HL-60/S4 (cell line): ENCODE results near the gene F3.
"Not testable (repeated sequence)": the region's sequence is repeated elsewhere in the genome, so short reads cannot be mapped to it uniquely, and the experiment has no call there.

Experiments used
- in situ Hi-C: fragments of 300-500 bp; cut with MboI; formaldehyde crosslinking; loops from 2 replicates; pipeline ENCODE4 v1.14.3; 2022; ENCODE audit warnings: low sequenced_read_pairs

Gene F3

GRCh38 chr1:94541246-94542087, at the start of gene F3:
TSS of gene F3 (minus strand) at chr1:94541759. CDS start at chr1:94541636, 123 bp downstream.
- in situ Hi-C loops, result no loop called here

DNA sequence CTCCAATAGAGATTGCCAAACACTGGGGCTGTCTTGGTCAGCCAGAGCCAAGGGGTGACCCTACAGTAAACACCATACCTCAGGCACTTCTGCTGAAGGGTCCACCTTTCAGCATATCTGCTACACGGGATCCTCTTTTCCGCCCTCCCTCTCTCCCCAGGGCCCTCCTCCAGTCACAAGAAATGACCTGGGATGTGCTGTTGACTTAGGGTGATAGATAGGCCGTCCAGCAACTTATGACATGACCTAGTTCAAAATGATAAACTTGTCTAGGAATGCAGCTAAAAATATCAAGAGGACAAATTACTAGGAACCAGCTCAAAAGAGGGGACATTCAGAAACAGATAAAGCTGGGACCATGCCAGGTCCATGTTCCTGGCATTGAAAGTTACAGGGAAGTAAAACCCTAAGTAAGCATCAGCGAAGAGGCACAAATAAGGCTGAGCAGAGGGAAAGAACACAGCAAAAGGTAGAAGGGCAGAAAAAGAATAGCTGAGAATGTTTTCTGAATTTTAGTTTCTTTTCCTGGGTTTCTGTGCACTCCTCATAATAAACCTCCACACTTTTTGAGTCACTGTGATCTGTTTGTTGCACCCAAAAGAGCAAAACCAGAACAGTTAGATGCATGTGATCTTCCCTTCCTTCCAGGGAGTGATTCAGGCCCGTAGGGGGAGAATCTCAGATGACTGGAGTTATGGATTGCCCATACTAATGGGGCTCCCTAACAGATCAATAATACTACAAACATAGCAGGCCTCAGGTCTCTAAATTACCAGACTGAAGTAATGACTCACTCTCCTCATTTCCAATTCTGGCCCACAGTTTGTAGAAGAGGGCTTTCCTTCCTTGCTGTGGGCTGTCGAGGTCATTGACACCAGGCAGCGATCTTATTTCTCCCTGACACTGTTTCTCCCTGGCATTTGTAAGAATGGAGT, 48.9 kb upstream of the F3 start:
- in situ Hi-C loops, result no loop called here

GRCh38 chr1:94589728-94590127, 48.2 kb upstream of the F3 start:
- in situ Hi-C loops, result no loop called here

- in situ Hi-C loops, result no loop called here
Observed at GRCh38 chr1:94582565-94582964, 41.0 kb upstream of the F3 start.

- in situ Hi-C loops, result no loop called here
Observed at GRCh38 chr1:94580367-94581115, 39.0 kb upstream of the F3 start.

- in situ Hi-C loops, result no loop called here
Observed at GRCh38 chr1:94579876-94580294, 38.3 kb upstream of the F3 start.

- in situ Hi-C loops, result no loop called here
Observed at GRCh38 chr1:94578856-94579255, 37.3 kb upstream of the F3 start.

DNA sequence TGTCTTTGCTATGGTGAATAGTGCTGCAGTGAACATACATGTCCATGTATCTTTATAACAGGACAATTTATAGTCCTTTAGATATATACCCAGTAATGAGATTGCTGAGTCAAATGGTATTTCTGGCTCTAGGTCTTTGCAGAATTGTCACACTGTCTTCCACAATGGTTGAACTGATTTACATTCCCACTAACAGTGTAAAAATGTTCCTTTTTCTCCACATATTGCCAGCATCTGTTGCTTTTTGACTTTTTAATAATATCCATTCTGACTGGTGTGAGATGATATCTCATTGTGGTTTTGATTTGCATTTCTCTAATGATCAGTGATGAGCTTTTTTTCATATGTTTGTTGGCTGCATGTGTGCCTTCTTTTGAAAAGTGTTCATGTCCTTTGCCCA, 32.4 kb upstream of the F3 start:
- in situ Hi-C loops, result not testable (repeated sequence)

GRCh38 chr1:94572780-94573179, 31.2 kb upstream of the F3 start:
- in situ Hi-C loops, result no loop called here

GRCh38 chr1:94570965-94571364, 29.4 kb upstream of the F3 start:
- in situ Hi-C loops, result not testable (repeated sequence)

DNA sequence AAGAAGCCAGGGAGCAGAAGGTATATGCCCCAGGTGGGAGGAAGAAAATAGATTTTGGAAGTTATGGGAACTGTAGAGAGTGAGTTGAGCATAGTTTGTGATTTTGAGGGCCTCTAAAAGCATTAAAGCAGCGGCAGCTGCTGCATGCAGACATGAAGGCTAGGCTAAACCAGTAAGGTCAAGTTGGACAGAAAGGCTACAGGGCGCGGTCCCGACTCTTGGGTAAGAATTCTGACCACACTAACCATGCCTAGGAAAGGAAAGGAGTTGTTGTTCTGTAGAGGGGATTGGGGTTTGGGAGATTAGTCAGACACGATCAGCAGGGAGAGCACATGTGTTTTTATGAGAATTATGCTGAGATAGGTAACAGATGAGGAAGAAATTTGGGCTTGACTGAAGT, 27.2 kb upstream of the F3 start:
- in situ Hi-C loops, result not testable (repeated sequence)

DNA sequence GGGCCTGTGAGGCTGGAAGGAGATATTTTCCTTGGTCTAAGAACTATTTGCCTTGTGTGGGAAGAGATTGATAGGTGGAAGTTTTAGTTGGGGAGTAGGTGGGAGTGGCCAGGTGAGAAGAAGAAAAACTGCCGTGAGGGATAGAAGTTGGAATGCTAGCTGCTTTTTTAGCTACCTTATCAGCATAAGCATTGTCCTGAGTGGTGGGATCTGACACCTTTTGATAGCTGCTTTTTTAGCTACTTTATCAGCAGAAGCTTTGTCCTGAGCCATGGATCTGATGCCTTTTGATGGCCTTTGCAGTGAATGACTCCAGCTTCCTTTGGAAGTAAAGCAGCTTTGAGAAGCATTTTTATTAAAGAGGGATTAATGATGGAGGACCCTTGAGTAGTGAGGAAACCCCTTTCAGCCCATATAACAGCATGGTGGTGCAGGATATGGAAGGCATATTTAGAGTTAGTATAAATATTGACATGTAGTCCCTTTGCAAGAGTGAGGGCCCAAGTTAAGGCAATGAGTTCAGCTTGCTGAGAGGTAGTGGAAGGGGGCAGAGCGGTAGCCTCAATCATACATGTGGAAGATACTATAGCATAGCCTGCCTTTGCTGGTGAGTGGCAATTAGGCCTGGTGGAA, 26.5 kb upstream of the F3 start:
- in situ Hi-C loops, result not testable (repeated sequence)

- in situ Hi-C loops, result not testable (repeated sequence)
Observed at GRCh38 chr1:94566436-94566835, 24.9 kb upstream of the F3 start.

DNA sequence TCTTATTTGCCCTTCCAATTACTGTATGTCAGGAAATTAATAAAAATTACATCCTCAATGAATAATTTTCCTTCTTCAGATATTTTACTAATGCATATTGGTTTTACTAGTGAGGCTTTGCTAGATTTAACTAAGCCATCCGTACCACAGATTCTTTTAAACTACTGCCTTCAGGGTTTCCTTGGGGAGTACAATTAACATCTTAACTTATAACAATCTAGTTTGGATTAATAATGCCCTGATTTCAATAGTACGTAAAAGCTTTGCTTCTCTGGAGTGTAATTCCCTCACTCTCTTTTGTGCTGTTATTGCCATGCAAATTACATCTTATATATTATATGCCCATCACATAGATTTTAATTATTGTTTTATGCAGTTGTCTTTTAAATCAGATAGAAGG, 24.3 kb upstream of the F3 start:
- in situ Hi-C loops, result no loop called here

- in situ Hi-C loops, result no loop called here
Observed at GRCh38 chr1:94562519-94563260, 21.1 kb upstream of the F3 start.

DNA sequence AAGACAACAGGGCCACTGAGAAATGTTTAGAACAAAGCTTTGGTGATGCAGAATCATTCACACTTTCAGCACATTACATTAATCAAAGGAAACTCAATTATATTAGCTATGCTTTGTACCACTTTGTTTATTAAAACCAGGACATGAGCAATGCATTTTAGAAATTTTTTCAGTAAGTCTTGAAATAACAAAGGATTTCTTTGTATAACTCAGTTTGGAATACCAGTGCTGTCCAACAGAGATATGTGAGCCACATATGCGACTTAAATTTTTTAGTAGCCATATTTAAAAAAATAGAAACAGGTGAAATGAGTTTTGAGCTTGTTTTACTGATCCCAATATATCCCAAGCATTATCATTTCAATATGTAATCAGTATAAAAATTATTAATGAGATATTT, 18.8 kb upstream of the F3 start:
- in situ Hi-C loops, result no loop called here

- in situ Hi-C loops, result no loop called here
Observed at GRCh38 chr1:94559921-94560320, 18.4 kb upstream of the F3 start.

- in situ Hi-C loops, result no loop called here
Observed at GRCh38 chr1:94555091-94555490, 13.5 kb upstream of the F3 start.

DNA sequence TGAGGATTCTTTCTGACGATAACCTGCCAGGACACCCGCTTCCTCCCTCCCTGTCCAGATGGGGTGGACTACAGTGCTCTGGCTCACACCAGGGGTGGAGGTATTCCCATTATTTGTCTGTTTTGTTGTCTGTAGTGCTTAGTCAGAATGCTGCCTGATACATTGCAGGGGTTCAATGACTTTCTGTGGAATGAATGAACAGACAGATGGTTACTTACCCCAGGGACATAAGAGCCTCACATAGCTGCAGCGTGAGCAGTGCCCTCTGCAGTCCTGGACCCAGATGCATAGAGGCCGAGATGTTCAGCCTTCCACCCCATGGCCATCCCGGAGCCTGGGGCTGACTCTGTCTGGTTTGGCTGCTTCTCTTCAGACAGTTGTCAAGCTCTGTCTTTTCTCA, 13.0 kb upstream of the F3 start:
- in situ Hi-C loops, result no loop called here

- in situ Hi-C loops, result no loop called here
Observed at GRCh38 chr1:94553931-94554330, 12.4 kb upstream of the F3 start.
